CD4-positive, alpha-beta T cell (primary cell): ENCODE data around the gene PTPRT. TPM values are rescaled to one million over a fixed set of nuclear protein-coding genes. Genes with fewer than 3 reads are reported as not detected.

ENCODE experiments used
- ATAC-seq: fragments of 200-7000 bp; cut with Tn5 transposase; one replicate; pipeline ENCODE4 v1.10.0; 2022; ENCODE audit warnings: mild to moderate bottlenecking; ENCODE audit not compliant: poor library complexity
- CTCF ChIA-PET: fragments of 350-600 bp; sonication (Branson Sonifier 250); formaldehyde crosslinking; loops from one replicate; lab custom pipeline; 2021; ENCODE audit warnings: antibody characterized with exemption, inconsistent platforms; lab: Charles Lee
- POLR2A ChIA-PET: fragments of 350-600 bp; sonication (Branson Sonifier 250); formaldehyde crosslinking; loops from one replicate; lab custom pipeline; 2021; ENCODE audit warnings: antibody characterized with exemption, inconsistent platforms; lab: Charles Lee
- DNase-seq, 14 experiments: peaks; one replicate each; pipeline ENCODE4 v3.0.0-alpha.2; 2013 to 2020; ENCODE audit warnings: mixed read lengths in 2 of 14
- H3K27ac ChIP-seq, 2 donors: one replicate each; pipeline versions ENCODE4 v1.5.1 to v1.7.0; 2013; ENCODE audit warnings: low read length in 2 of 2, low read depth in 1 of 2, mild to moderate bottlenecking in 1 of 2
- H3K27me3 ChIP-seq, 2 experiments: 1 replicate in 1 of 2; 2 replicates in 1 of 2; pipeline versions ENCODE4 v1.6.1 to v1.7.0; 2013; ENCODE audit warnings: low read length in 2 of 2, control low read depth in 1 of 2, mild to moderate bottlenecking in 1 of 2, moderate library complexity in 1 of 2; ENCODE audit not compliant: insufficient read depth in 2 of 2, control insufficient read depth in 1 of 2
- H3K36me3 ChIP-seq: one replicate; pipeline ENCODE4 v1.6.1; 2013; ENCODE audit warnings: low read length, control low read depth; ENCODE audit not compliant: insufficient read depth
- H3K4me1 ChIP-seq: one replicate; pipeline ENCODE4 v1.6.1; 2013; ENCODE audit warnings: low read length, control low read depth; ENCODE audit not compliant: insufficient read depth
- H3K4me3 ChIP-seq: one replicate; pipeline ENCODE4 v1.5.1; 2013; ENCODE audit warnings: mild to moderate bottlenecking, low read length, moderate library complexity
- H3K9me3 ChIP-seq, 2 experiments: 1 replicate in 1 of 2; 2 replicates in 1 of 2; pipeline versions ENCODE4 v1.6.1 to v1.7.0; 2013; ENCODE audit warnings: low read length in 2 of 2, mild to moderate bottlenecking in 2 of 2, control low read depth in 1 of 2, moderate library complexity in 1 of 2; ENCODE audit not compliant: control insufficient read depth in 1 of 2, insufficient read depth in 1 of 2
- H3K27ac Mint-ChIP-seq: one replicate; pipeline ENCODE4 v1.8.0; 2020; ENCODE audit warnings: mixed read lengths
- H3K27me3 Mint-ChIP-seq: one replicate; pipeline ENCODE4 v1.8.0; 2021; ENCODE audit warnings: mixed read lengths
- H3K36me3 Mint-ChIP-seq: one replicate; pipeline ENCODE4 v1.8.0; 2021; ENCODE audit warnings: low read depth, mixed read lengths
- H3K4me1 Mint-ChIP-seq: one replicate; pipeline ENCODE4 v1.8.0; 2021; ENCODE audit warnings: low read depth, mixed read lengths
- H3K4me3 Mint-ChIP-seq: one replicate; pipeline ENCODE4 v1.8.0; 2020; ENCODE audit warnings: mild to moderate bottlenecking, mixed read lengths
- H3K9me3 Mint-ChIP-seq: one replicate; pipeline ENCODE4 v1.8.0; 2020; ENCODE audit warnings: mixed read lengths
- intact Hi-C, 2 experiments: fragments of 100-400 bp; cut with DNase I in 1 of 2; cut with micrococcal nuclease in 1 of 2; formaldehyde crosslinking; loops; one replicate each; pipeline versions ENCODE4 v1.15.1 to v1.9.0; 2023 to 2025; cut with DNase I, micrococcal nuclease
- total RNA-seq, 174 experiments: library from RNA in 2 of 174; stranded (reverse) in 2 of 174; gene quantifications; one replicate each; pipeline ENCODE4 v1.2.3 and lab custom pipeline; 2021 to 2026
- TF ChIP-seq, protein P1 (sequence below): fragments of 200-600 bp; IDR thresholded peaks from one replicate; pipeline ENCODE4 v1.8.0; 2022; ENCODE audit warnings: antibody characterized with exemption, mild to moderate bottlenecking

PTPRT gene
- total RNA-seq, 2 experiments from 2014 or later, result not detected

- no peak for DNase-seq
- CTCF ChIA-PET, result no interaction called here
- Histone ChIP-seq H3K36me3 (no peaks in the 10 kb centered on the region), H3K9me3 (no peaks in the 10 kb centered on the region), H3K27me3 (no peaks in the 10 kb centered on the region), H3K4me1 (no peaks in the 10 kb centered on the region), H3K27ac (no peak overlapping the region), H3K4me3 (no peak overlapping the region)
- no peak overlapping the region for H3K27ac Mint-ChIP-seq
- no peaks in the 10 kb centered on the region for H3K27me3 Mint-ChIP-seq
- POLR2A ChIA-PET, result no interaction called here
- intact Hi-C loops, result no loop called here
- peaks cover 6% of the 10 kb centered on the region for H3K9me3 Mint-ChIP-seq
- TF ChIP-seq, protein P1, sequence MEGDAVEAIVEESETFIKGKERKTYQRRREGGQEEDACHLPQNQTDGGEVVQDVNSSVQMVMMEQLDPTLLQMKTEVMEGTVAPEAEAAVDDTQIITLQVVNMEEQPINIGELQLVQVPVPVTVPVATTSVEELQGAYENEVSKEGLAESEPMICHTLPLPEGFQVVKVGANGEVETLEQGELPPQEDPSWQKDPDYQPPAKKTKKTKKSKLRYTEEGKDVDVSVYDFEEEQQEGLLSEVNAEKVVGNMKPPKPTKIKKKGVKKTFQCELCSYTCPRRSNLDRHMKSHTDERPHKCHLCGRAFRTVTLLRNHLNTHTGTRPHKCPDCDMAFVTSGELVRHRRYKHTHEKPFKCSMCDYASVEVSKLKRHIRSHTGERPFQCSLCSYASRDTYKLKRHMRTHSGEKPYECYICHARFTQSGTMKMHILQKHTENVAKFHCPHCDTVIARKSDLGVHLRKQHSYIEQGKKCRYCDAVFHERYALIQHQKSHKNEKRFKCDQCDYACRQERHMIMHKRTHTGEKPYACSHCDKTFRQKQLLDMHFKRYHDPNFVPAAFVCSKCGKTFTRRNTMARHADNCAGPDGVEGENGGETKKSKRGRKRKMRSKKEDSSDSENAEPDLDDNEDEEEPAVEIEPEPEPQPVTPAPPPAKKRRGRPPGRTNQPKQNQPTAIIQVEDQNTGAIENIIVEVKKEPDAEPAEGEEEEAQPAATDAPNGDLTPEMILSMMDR, result no peak
- no peaks in the 10 kb centered on the region for H3K36me3 Mint-ChIP-seq
- H3K4me1 Mint-ChIP-seq, result no peaks in the 10 kb centered on the region
- no peak overlapping the region for H3K4me3 Mint-ChIP-seq
- ATAC-seq, result no peak
These were observed 232.0 kb downstream of the PTPRT start for GRCh38 chr20:42957704-42958095.

- H3K9me3 ChIP-seq, result no peaks in the 10 kb centered on the region
- TF ChIP-seq, protein P1, result no peak
- ChIA-PET CTCF (no interaction called here), POLR2A (no interaction called here)
- H3K27me3 ChIP-seq, result no peaks in the 10 kb centered on the region
- H3K27ac ChIP-seq, result no peak overlapping the region
- ATAC-seq (no peak), DNase-seq (no peak)
- no peaks in the 10 kb centered on the region for H3K27me3 Mint-ChIP-seq
- H3K4me1 ChIP-seq, result no peaks in the 10 kb centered on the region
- intact Hi-C loops, result no loop called here
- H3K36me3 ChIP-seq, result no peaks in the 10 kb centered on the region
- H3K4me3 ChIP-seq, result no peak overlapping the region
- no peaks in the 10 kb centered on the region for H3K4me1 Mint-ChIP-seq
- no peak overlapping the region for H3K4me3 Mint-ChIP-seq
- peaks cover 6% of the 10 kb centered on the region for H3K9me3 Mint-ChIP-seq
- H3K36me3 Mint-ChIP-seq, result no peaks in the 10 kb centered on the region
- H3K27ac Mint-ChIP-seq, result no peak overlapping the region
These were observed 232.5 kb downstream of the PTPRT start for GRCh38 chr20:42957018-42957703.

- no peak overlapping the region for H3K27ac Mint-ChIP-seq
- ATAC-seq, result no peak
- H3K4me3 Mint-ChIP-seq, result no peak overlapping the region
- CTCF ChIA-PET, result no interaction called here
- no peaks in the 10 kb centered on the region for H3K27me3 Mint-ChIP-seq
- Histone ChIP-seq H3K4me3 (no peak overlapping the region), H3K36me3 (no peaks in the 10 kb centered on the region), H3K4me1 (no peaks in the 10 kb centered on the region), H3K27me3 (no peaks in the 10 kb centered on the region), H3K27ac (no peak overlapping the region), H3K9me3 (no peaks in the 10 kb centered on the region)
- POLR2A ChIA-PET, result no interaction called here
- no peaks in the 10 kb centered on the region for H3K36me3 Mint-ChIP-seq
- no peaks in the 10 kb centered on the region for H3K4me1 Mint-ChIP-seq
- H3K9me3 Mint-ChIP-seq, result peaks cover 6% of the 10 kb centered on the region
- intact Hi-C loops, result no loop called here
- DNase-seq, result no peak
- TF ChIP-seq, protein P1, result no peak
These were observed 234.0 kb downstream of the PTPRT start for GRCh38 chr20:42955713-42956112.
